HEK293T (cell line): ENCODE results near the gene SDR39U1.

Experiments used
- ARNT ChIP-seq: fragments of 450-650 bp; IDR thresholded peaks from 2 replicates; pipeline ENCODE4 v1.6.1; 2017; ENCODE audit warnings: mild to moderate bottlenecking
- BHLHE40 ChIP-seq: fragments of 450-650 bp; IDR thresholded peaks from 2 replicates; pipeline ENCODE4 v1.6.1; 2016; ENCODE audit warnings: mild to moderate bottlenecking, moderate library complexity, borderline replicate concordance
- ELF4 ChIP-seq: fragments of 450-650 bp; IDR thresholded peaks from 2 replicates; pipeline ENCODE4 v1.6.1; 2017; ENCODE audit warnings: antibody characterized with exemption
- LEF1 ChIP-seq: fragments of 450-650 bp; IDR thresholded peaks from 2 replicates; pipeline ENCODE4 v1.6.1; 2017; ENCODE audit warnings: mild to moderate bottlenecking, borderline replicate concordance
- NFRKB ChIP-seq: fragments of 450-650 bp; IDR thresholded peaks from 2 replicates; pipeline ENCODE4 v1.6.1; 2016; ENCODE audit warnings: mild to moderate bottlenecking, moderate library complexity
- SP1 ChIP-seq: fragments of 450-650 bp; IDR thresholded peaks from 2 replicates; pipeline ENCODE4 v1.6.1; 2017
- SUZ12 ChIP-seq: fragments of 450-650 bp; IDR thresholded peaks from 2 replicates; pipeline ENCODE4 v1.6.1; 2016; ENCODE audit warnings: mild to moderate bottlenecking

DNA sequence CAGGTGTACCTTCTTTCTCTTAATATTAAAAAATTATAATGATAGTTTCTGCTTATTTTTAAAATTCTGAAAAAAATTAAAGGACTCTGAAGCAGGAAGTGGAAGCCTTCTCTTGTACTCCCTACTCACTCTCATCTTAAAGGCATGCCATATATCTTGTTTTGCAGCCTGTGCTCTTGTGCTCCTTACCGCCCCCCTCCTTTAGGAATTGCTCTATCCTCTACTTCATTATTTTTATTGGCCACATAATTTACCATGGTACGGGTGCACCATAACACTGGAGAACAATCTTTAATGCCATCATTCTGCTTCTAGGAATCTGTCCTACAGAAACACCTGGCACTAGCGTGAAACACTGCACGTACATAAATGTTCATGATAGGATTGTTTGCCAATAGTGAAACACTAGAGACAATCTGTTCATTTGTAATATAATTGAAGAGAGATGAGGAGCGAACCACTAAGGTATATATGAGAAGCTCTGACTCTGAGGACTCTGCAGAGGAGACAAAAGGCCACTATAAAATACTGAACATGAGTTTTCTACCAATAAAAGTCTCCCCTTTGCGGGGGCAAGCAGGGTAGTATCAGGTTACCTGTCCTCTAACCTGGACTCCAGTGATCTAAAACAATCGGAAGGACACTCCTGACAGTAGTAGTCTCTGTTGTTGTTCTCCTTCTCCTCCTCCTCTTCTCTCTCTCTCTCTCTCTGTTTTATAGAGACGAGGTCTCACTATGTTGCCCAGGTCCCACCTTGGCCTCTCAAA, 50.1 kb downstream of the SDR39U1 start:
- TF ChIP-seq SP1 (no peak), ELF4 (no peak), LEF1 (no peak), SUZ12 (no peak), NFRKB (no peak), BHLHE40 (no peak), ARNT (no peak)
